HG02970 (cell line): ENCODE results near the gene NEO1.

ENCODE experiments used
- ATAC-seq: cut with Tn5 transposase; IDR thresholded peaks from one replicate; pipeline ENCODE4 v1.9.1; 2021; ENCODE audit warnings: mild to moderate bottlenecking, moderate library complexity, moderate number of reproducible peaks; ENCODE audit not compliant: unreplicated experiment, low FRiP score

Gene NEO1

GRCh38 chr15:73323374-73323955 lies 271.2 kb downstream of the NEO1 start:
- ATAC-seq, result no peak

GRCh38 chr15:73323956-73324355 lies 271.7 kb downstream of the NEO1 start:
- ATAC-seq, result no peak

GRCh38 chr15:73324496-73325170 lies 272.4 kb downstream of the NEO1 start:
- no peak for ATAC-seq

GRCh38 chr15:73325191-73325861 lies 273.1 kb downstream of the NEO1 start:
- no peak for ATAC-seq

GRCh38 chr15:73326157-73326556 lies 273.9 kb downstream of the NEO1 start:
- no peak for ATAC-seq

DNA sequence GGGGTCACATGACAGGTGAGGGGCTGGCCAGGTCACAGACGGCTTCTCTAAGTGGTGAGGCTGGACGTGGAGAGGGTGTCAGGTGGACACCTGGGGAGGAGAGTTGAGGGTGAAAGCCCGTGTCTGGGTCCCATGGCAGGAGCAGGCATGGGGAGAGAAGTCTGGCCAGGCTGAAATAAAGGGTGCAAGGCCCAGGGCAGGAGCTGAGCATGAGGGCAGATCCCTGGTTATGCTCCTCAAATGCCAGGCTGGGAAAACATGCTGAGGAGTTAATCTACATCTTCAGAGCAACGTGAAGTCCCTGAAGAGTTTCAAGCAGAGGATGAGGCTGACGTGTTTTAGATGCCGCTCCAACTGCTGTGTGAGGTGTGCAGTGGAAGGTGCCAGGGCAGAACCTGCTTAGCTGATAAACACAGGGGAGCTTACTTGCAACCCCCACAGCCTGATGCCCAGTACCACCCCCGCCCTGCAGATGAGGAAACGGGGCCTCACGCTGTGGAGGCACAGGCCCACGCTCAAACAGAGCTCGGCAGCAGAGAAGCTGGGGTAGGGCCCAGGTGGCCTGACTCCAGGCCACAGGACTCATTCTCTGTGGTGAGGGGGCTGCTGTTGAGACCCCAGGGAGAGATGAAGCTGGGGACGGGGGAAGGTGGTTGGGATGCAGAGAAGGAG lies 276.0 kb downstream of the NEO1 start:
- ATAC-seq, result no peak

GRCh38 chr15:73328981-73329380 lies 276.7 kb downstream of the NEO1 start:
- no peak for ATAC-seq

- no peak for ATAC-seq
These were observed 277.4 kb downstream of the NEO1 start for GRCh38 chr15:73329501-73330200.

- ATAC-seq, result no peak
These were observed 278.2 kb downstream of the NEO1 start for GRCh38 chr15:73330206-73331051.

DNA sequence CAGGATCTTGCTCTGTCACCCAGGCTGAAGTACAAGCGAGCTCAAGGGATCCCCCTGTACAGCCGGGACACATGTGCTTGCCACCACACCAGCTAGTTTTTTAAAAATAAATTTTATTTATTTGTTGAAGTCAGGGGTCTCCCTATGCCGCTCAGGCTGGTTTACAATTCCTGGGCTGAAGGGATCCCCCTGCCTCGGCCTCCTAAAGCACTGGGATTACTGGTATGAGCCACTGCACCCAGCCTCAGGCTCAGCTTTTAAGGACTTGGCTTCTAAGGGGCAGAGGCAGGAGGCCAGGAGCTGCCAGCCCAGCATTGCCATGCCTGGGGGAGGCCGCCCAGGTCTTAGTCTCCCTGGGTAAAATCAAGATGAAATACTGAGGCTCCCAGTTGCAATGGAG lies 279.2 kb downstream of the NEO1 start:
- no peak for ATAC-seq

DNA sequence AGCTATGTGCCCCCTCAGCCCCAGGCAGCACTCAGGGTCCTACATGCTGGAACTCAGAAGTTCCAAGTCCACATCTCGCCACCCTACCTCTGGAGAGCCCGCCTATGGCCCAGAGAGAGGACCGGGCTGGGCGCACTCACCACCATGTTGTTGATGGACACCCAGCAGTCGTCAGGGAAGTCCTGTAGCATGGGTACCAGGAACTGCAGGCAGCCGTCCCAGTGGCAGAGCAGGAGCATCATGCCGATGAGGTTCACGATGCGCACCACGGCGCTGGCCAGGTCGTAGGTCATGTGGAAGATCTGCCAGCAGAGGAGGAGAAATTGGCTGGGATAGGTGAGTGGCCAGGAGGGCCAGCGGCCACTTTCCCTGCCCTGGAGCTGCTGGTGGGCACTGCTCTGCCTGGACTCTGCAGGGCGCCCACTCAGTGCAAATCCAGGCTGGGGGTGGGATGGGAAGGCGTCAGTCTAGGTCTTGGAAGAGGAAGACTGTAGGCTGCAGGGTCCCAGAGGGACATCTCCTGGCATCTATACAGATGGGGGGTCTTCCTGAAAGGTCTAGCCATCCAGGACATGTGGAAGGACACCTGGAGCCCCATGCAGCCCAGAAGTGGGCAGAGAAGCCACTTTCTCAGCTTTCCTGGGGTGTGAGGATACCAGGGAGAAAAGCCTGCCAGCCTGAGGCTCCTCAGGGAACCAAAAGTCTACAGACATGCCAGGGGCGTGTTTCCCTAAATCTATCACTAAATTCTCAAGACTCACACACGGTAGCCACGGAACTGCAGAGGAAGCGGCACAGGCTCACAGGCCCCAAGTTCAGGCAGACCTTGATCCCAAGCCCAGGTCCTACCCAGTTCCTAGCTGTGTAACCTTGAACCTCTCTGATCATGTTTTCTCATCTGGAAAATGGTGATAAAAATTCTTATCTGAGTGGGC lies 280.0 kb downstream of the NEO1 start:
- no peak for ATAC-seq

DNA sequence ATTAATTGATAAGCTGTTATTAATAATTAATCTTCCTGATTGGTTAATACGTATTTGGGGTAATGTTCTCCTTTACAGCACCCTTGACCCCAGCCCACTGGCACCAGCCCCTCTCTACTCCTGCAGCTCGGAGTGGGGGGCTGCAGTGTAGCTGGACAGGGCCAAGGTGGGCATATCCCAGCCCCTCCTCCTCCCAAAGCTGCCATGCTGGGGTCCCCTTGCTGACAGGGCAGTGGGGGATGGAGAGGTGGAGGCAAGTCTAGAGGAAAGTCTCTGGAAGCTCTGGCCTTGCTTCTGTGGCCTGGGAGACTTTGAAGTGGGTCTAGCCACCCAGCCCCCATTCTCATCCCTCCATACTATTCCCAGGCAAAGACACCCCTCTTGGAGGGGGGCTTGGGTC lies 280.7 kb downstream of the NEO1 start:
- no peak for ATAC-seq

GRCh38 chr15:73334086-73334485 lies 281.8 kb downstream of the NEO1 start:
- no peak for ATAC-seq

DNA sequence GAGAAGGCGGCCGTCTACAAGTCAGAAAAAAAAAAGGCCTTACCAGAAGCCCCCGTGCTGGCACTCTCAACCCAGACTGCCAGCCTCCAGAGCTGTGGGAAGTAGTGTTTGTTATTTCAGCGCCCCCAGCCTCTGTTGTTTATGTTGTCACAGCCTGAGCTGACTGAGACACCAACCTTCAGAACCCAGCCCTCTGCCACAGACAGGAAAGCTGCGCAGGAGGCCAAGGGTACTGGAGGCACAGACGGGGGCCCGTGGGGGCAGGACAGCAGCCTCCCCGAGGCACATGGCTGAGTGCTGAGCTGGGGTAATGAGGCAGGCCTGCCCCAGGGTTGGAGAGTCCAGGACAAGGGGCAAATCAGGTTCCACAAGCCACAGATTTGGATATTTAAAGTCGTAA lies 282.8 kb downstream of the NEO1 start:
- ATAC-seq, result no peak

DNA sequence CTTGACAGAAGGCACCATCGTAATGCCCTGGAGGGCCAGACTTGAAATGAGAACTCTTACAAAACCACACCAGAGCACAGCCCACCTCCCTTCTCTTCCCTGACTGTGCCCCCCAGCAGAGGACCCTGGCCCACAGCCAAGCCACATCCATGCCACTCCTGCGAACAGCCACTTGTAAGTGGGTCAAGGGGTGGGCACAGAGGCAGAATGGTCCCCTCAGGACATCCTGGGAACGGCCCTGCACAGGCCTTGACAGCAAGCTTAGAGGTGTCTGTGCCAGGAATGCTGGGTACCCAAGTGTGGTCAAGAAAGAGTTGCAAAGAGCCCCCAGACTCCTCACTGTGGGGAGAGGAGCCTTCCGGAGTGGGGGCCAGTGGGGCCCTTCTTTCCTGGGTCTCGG lies 283.2 kb downstream of the NEO1 start:
- no peak for ATAC-seq

- ATAC-seq, result no peak
These were observed 284.5 kb downstream of the NEO1 start for GRCh38 chr15:73336756-73337155.

DNA sequence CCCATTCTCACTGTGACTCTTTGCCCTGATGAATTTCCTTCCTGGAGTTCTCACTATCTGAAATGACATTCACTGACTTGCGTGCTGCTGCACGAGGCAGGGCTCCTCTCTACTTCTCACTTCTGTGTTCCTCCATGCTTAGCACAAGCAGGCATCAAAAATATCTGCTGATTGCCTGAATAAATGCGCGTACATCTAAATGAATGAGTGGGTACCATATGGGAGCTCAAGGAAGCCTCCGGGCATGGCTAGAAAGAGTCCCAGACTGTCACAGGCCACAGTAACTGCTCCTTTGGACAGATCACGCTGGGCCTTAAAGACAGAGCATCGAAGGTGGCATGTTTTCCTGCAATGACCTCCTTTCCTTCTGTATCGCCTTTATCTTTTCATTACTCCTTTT lies 284.9 kb downstream of the NEO1 start:
- ATAC-seq, result no peak

GRCh38 chr15:73338058-73338457 lies 285.8 kb downstream of the NEO1 start:
- no peak for ATAC-seq
